ENCODE results near the gene BUD23. TPM values are rescaled to one million over a fixed set of nuclear protein-coding genes. Genes with fewer than 3 reads are reported as not detected.

BUD23 gene
- total and polyA plus RNA-seq, 4 donors, result 19.1 to 52.6 (median 37.8) TPM

GRCh38 chr7:73681031-73681430 is 2.4 kb upstream of the BUD23 start:
- 83% methylated on average over 8 of the region's 8 CpGs for WGBS
- H3K27ac ChIP-seq (ENCODE audit: low read depth in 1 of 2, low read length in 2 of 2), result no peak overlapping the region
- DNase-seq (ENCODE audit: low spot score), result no peak
- H3K36me3 ChIP-seq (ENCODE audit: control insufficient read depth in 4 of 4, insufficient read depth in 3 of 4, low read depth in 1 of 4, low read length in 3 of 4), result peaks cover 0 to 6% (median 1%) of the 10 kb centered on the region in 4 donors
- H3K4me3 ChIP-seq (ENCODE audit: low read depth in 1 of 3, low read length in 3 of 3), result no peak overlapping the region
- no peak for TF ChIP-seq GABPA (IDR thresholded peaks at IDR 0.05 in 1 of 2, conservative IDR thresholded peaks at IDR 0.05 in 1 of 2)
- no peak for TF ChIP-seq FOXA1 (IDR thresholded peaks at IDR 0.05)
- no peak for TF ChIP-seq EGR1 (IDR thresholded peaks at IDR 0.05; ENCODE audit: low read depth in 2 of 2)
- no peak for TF ChIP-seq ATF3 (IDR thresholded peaks at IDR 0.05)
- no peak for TF ChIP-seq ZBTB33 (IDR thresholded peaks at IDR 0.05)
- no peak for TF ChIP-seq CTCF (IDR thresholded peaks at IDR 0.05; ENCODE audit: low read depth, low read length, missing input control)
- TF ChIP-seq FOXA2 (IDR thresholded peaks at IDR 0.05), result no peak
- no peak for TF ChIP-seq MAX (IDR thresholded peaks at IDR 0.05)
- peaks cover 21 to 41% (median 35%) of the 10 kb centered on the region in 4 donors for H3K4me1 ChIP-seq (ENCODE audit: control insufficient read depth in 4 of 4, insufficient read depth in 4 of 4, low read length in 3 of 4)
- no peaks in the 10 kb centered on the region for H3K9me3 ChIP-seq (ENCODE audit: control insufficient read depth in 4 of 4, low read length in 3 of 4)
- no peak overlapping the region for H3K9ac ChIP-seq (ENCODE audit: low read depth in 1 of 2, low read length in 2 of 2)
- H3K27me3 ChIP-seq (ENCODE audit: control insufficient read depth in 4 of 4, insufficient read depth in 4 of 4, low read length in 3 of 4), result no peaks in the 10 kb centered on the region

GRCh38 chr7:73682745-73683055 is 697 bp upstream of the BUD23 start:
- TF ChIP-seq MAX (IDR thresholded peaks at IDR 0.05) (no peak), CTCF (IDR thresholded peaks at IDR 0.05; ENCODE audit: low read depth, low read length, missing input control) (no peak), HNF4A (conservative IDR thresholded peaks at IDR 0.05) (no peak), RXRA (IDR thresholded peaks at IDR 0.05) (no peak), SP1 (IDR thresholded peaks at IDR 0.05) (no peak), EGR1 (IDR thresholded peaks at IDR 0.05; ENCODE audit: low read depth in 2 of 2) (no peak)
- Histone ChIP-seq H3K9ac (ENCODE audit: low read depth in 1 of 2, low read length in 2 of 2) (peak overlapping the region; percentile 74 to 83), H3K4me3 (ENCODE audit: low read depth in 1 of 3, low read length in 3 of 3) (peak overlapping the region; percentile 90 to 97 (median 91)), H3K27me3 (ENCODE audit: control insufficient read depth in 4 of 4, insufficient read depth in 4 of 4, low read length in 3 of 4) (no peaks in the 10 kb centered on the region), H3K9me3 (ENCODE audit: control insufficient read depth in 4 of 4, low read length in 3 of 4) (no peaks in the 10 kb centered on the region), H3K4me1 (ENCODE audit: control insufficient read depth in 4 of 4, insufficient read depth in 4 of 4, low read length in 3 of 4) (peaks cover 21 to 41% (median 35%) of the 10 kb centered on the region in 4 donors), H3K27ac (ENCODE audit: low read depth in 1 of 2, low read length in 2 of 2) (peak overlapping the region; percentile 73 to 87), H3K36me3 (ENCODE audit: control insufficient read depth in 4 of 4, insufficient read depth in 3 of 4, low read depth in 1 of 4, low read length in 3 of 4) (peaks cover 0 to 14% (median 7%) of the 10 kb centered on the region in 4 donors)
- DNase-seq (ENCODE audit: low spot score), result no peak
- under 1% methylated on average over 33 of the region's 33 CpGs for WGBS
